ELF-1 (cell line): ENCODE results near the gene USP49.
A peak's percentile ranks its signal among the peaks of the same experiment; 100 is the strongest.
"Not testable (repeated sequence)": the region's sequence is repeated elsewhere in the genome, so short reads cannot be mapped to it uniquely, and the experiment has no call there.

ENCODE experiments used
- DNase-seq: peaks from one replicate; pipeline ENCODE4 v3.0.0-alpha.2; 2016; ENCODE audit warnings: low read depth, low spot score

USP49 gene

DNA sequence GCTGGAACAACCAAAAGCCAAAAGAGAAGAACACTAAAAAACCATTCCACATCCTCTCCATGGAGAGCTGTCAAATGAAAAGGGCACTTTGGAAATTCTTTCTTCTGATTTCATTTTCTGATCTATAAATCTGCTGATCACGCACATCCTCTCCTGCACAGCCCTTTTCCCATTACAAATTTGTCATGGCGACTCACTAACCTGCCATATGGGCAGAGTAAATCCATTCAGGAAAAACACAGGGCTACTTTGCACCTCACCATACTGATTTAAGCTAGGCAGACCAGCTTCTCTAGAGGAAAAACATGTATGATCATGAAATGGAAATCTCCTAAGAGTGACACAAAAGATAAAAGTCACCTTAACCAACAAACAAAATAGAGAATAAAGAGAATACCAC is 81.7 kb downstream of the USP49 start:
- DNase-seq, result no peak

DNA sequence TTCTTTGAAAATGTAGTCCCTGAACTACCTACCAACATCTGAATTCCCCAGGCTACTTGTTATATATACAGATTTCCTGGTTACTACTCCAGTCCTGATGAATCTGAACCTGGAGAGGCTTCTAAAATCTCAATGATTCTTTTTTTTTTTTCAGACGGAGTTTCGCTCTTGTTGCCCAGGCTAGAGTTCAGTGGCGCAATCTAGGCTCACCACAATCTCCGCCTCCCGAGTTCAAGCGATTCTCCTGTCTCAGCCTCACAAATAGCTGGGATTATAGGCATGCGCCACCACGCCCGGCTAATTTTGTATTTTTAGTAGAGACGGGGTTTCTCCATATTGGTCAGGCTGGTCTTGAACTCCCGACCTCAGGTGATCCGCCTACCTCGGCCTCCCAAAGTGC is 83.2 kb downstream of the USP49 start:
- not testable (repeated sequence) for DNase-seq

DNA sequence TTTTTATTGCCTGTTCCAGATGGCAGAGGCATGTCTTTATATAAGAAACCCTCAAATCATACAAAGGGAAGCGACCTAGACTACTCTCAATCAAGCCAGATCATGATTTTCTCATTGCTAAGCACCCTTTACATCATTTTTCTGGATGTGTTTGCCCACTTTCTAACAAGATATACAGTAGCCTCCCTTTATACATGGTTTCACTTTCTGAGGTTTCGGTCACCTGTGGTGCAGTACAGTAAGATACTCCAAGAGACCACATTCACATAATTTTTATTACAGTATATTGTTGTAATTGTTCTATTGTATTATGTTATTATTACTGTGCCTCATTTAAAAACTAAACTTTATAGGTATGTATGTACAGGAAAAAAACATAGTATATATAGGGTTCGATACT is 84.1 kb downstream of the USP49 start:
- no peak for DNase-seq

DNA sequence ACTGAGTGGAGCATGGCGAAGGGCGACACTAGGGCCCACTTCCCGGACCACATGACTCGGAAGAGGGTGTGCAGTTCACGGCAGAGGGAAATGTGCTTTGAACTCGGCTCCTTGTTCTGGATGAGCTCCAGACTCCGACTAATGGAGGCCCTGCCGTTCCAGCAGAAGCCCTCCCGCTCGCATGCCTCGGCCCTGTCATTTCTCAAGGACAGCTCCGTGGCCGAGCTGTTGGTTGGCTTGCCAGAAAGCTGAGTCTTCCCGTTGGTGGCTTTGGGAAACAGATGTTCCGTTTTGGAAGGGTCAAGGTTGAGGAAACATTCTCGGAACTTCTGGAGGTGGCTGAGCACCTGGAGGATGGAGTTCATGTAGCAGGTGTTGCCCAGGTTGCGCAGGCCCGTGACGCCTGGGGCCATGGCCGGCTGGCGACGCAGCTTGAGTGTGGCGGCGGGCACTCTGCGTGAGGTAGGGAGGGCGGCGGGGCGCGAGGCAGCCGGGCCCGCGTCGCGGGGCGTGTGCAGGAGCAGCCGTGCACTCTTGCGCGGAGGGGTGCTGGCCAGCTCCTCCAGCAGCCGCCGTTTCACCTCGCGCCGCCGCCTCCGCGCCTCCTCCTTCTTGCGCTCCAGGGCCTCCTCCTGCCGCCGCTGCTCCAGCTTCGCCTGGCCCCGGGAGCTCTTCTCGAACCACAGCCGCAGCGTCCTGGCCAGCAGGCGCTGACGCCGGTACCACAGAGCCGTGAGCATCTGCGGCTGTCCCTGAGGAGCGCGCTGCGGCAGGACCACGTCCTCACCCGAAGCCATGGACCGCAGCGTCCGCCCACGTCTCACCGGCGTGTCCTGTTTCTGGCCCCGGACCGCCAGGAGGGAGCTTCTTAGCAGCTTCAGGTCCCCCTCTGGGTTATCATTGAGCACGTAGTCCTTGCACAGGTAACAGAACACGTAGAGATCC is 89.1 kb downstream of the USP49 start:
- DNase-seq, result peak; percentile 63

DNA sequence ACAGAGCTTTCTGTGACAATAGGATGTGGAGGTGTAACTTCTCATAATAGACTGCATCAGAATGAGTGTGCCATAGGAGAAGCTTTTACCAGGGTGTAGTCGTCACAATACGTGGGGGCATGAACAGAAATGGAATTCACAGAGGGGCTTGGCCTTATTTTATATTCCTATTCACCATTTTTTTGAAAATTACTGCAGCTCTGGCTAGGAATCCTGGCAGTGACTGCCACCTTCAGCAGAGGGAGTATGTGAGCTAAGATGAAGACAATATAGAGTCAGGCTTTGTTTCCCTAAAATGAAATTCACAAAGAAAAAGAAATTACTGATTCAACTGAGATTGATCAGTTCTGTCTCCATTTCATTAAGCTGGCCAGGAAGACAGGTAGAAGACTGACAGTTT is 93.8 kb downstream of the USP49 start:
- no peak for DNase-seq

DNA sequence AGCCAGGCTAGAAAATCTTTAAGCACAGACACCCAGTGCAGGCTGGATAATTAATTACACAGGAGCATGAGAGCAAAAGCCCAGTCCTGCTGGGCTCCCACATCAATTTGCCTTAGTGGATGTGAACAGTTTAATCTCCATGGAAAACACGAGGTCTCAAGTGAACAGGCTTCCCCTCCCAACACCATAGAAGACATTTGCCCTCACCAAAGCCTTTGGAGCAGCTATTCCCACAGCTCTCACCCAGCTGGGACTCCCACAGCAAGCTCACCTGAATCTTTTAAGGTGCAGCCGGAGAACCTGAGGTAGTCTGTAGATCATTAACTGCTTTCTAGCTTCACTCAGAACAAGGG is 95.6 kb downstream of the USP49 start:
- no peak for DNase-seq

DNA sequence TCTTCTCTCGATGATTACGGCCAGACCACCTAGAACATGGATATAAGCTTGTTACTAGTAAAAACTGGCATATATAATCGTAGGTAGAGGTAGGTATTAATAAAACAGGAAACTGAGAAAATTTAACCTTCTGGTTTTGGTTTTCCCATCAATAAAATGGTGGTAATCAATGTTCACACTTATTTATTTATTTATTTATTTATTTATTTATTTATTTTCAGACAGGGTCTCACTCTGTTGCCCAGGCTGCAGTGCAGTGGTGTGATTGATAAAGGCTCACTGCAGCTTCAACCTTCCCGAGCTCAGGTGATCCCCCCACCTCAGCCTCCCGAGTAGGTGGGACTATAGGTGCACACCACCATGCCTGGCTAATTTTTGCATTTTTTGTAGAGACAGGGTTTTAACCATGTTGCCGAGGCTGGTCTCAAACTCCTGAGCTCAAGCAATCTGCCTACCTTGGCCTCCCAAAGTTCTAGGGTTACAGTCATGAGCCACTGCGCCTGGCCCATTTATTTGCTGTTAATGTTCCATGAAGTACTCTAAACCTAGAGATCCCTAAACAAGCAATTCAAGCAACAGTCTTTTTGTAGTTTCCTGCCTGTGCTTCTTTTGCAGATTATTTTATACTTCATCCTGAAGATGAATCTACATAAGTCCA is 96.1 kb downstream of the USP49 start:
- DNase-seq, result no peak

DNA sequence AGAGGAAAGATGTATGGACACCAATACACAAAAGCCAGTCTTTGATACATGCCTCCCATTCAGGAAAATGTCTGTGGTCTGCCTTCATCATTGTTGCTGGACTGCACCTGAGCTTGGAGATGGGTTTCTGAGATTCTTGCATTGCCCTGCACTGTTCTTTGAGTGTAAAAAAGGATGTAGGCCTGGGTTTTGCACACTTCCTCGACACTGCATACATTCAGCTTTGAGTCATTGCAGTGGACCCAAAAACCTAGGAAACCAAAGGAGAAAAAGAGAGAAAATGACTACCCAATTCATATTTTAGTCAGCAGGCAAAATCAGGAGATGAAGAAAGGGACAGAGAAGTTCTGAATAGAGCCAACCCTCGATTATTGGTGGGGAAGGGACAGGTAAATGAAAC is 98.7 kb downstream of the USP49 start:
- no peak for DNase-seq

DNA sequence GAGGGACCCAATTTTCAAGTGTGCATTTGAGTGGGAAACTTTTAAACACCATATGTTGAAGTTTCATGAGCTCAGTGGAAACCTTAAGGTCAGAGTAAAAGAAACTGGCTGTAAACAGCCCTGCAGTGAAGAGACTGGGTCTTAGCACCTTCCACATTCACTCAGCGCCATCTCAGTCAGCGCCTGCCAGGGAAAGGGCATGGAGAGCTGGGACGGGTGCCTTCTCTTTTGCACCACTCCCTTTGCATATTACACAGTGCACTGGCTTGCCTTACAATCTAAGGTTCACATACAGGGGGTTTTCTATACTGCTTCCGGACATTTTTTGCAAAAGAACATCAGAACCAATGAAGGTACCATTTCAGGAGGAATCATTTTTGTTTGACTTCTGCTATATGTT is 103.2 kb downstream of the USP49 start:
- DNase-seq, result no peak

DNA sequence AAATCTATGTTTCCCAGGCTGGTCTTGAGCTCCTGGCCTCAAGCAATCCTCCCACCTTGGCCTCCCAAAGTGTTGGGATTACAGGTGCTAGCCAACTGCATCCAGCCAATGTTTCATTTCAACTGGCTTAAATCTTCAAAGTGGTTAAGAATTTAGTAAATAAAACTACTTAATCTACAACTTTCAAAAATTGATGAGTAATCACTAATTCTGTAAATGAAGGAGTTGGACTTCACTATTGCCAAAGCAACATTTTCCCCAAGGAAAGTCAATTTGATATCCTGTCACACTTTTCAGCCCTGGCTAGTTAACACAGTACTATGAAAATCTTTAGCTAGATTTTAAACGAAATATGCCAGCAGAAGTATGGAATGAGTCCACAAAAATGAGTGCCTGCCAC is 103.9 kb downstream of the USP49 start:
- no peak for DNase-seq

DNA sequence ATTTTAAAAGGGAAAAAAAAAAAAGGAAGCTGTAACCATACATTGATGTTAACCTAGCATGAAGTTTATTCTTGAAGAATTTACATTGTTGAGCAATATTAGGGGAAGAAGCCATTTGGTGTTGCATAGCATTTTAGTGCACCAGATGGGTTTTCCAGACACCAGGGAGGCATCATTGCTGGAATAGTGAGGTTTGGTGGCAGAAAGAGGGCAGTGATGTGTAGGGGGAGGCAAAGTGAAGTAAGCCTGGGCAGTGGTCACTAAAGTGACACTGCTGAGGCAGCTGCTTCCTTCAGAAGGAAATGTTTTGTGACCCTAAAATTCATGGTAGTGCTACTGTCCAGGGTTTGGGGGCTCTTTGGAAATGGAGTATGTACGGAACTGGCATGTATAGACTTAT is 105.1 kb downstream of the USP49 start:
- DNase-seq, result no peak

DNA sequence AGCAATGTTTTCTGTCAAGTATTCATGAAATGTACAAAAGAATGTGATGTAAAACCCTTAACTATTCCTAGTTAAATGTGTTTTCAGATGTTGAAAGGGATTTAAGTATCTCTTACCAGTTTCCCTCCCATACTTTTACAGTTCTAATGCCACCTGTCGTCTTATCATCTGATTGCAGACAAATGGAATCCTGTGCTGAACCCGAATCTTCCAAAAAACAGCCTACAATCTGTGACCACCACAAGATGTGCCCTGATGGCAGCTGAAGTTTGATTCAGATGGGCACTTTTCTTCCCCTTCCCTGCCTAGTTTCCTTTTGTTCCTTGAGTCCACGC is 105.8 kb downstream of the USP49 start:
- DNase-seq, result no peak

DNA sequence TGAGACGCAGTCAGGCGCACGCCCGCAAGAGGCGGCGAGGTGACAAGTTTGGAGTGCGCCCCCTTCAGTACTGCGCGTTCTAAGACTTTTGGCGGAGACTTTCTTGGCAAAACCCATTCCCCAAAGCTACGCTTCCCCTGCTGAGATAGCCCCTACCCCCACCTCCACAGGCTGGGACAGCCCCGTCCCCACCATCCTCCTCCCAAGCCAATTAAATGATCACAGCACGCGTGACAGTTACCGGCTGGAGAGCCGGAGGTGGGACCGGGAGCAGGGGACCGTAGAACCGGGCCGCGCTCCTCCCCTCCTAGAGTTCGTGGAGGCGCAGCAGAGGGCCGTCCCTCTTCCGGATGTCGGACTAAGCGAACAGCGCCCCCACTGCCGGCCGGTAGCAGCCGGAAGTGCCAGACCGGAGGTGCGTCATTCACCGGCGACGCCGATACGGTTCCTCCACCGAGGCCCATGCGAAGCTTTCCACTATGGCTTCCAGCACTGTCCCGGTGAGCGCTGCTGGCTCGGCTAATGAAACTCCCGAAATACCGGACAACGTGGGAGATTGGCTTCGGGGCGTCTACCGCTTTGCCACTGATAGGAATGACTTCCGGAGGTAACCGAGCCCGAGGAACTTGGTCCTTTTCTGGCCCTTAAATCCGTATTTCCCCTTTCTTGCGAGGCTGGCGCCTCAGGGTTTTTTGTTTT is 107.8 kb downstream of the USP49 start, which contains the start of gene TOMM6:
TSS of gene TOMM6 (plus strand) at position 476 of the 699 bp plus-strand sequence. CDS start at position 480, 4 bp downstream.
- DNase-seq, result peak; percentile 98

DNA sequence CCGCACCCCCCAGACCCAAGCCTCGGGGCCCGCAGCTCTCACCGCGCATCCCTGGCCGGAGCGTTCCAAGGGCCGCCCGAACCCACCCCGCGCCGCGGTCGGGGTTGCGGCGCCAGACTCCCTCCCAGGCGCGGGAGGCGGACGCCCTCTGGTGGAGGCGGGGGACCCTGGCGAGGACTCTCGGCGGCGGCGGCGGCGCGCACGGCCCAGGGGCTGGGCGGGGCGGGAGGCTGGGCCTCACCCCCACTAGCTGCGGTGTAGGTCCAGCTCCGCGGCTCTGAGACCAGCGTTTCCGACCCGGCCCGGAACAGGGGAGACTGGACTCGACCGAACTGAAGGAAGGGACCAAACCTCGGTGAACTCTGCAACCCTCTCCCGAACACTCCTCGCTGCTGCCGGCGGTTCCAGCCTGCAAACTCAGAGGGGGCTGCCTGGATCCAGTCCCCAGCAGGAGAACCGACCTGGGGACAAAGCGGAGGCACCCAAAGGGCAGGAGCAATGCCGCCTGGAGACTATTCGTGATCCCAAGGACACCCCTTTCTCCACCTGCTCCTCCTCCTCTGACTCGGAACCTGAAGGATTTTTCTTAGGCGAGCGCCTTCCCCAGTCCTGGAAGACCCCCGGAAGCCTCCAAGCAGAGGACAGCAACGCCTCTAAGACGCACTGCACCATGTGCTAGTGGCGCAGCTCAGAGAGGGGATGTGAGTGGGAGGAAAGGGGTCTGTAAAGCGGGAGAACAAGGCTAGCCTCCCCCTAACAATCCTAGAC is 108.5 kb downstream of the USP49 start:
- peak; percentile 83 for DNase-seq

DNA sequence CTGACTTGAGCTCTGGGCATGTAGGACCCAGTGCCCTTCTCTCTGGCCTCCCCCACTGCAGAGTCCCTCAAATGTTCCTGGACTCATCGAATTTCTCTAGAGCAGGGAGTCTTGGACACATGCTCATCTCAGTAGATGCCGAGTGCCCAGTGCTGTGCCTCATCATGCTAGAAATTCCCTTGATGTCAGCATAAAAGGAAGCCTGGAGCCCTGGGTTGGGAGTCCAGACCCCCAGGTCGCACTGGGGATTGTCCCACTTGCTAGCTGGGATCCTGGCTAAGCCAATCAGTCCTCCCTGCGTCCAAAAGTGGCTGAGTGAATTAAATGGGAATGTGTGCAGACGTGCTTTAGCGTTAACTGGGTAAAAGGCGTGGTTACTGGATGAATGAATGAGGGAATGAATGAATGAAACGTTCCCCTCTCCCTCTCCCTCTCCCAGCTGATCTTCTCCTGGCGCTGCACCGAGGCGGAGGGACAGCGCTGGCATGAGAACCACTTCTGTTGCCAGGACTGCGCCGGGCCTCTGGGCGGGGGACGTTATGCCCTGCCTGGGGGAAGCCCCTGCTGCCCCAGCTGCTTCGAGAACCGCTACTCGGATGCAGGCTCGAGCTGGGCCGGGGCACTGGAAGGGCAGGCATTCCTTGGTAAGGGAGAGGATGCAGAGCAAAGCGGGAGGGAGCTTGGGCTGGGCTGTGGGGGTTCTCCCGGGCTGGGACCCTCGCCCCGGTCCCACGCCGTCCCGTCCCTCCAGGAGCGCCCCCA is 109.3 kb downstream of the USP49 start:
- no peak for DNase-seq

DNA sequence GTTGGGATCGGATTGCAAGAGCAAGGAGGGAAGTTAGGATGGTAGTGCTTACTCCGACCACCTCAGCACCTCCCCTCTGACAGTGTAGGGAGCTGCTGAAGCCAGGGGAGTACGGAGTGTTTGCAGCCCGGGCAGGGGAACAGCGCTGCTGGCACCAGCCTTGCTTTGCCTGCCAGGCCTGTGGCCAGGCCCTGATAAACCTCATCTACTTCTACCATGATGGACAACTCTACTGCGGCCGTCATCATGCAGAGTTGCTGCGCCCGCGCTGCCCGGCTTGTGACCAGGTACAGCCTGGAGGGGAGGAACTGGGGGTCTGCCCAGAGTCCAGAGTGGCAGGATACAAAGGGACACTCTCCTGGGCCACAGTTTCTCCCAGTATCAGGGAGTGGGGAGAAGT is 109.9 kb downstream of the USP49 start:
- no peak for DNase-seq

DNA sequence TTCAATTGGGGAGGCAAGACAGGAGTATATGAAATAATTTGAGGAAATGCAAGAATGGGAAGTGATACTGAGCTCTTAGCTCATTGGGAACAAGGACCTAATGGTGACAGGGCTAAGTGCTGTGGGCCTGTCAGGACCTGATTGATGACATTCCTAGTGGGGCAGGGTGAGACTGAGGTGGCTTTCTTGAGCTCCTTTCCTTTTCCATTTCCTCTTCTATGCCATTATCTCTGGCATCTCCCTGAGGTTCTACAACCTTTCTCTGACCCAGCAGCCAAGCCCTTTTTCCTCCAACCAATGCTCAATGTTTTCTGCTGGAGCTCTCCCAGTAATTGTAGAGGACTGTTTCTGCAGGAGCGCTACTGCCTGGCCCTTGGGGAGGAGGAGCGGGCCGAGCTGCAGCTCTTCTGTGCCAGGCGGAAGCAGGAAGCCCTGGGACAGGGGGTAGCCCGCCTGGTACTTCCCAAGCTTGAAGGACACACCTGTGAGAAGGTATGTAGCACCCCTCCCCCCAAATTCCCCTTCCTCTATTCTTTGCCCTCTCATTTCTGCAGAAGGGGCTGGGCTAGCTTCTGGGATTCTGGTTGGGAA is 110.5 kb downstream of the USP49 start:
- peak; percentile 71 for DNase-seq

DNA sequence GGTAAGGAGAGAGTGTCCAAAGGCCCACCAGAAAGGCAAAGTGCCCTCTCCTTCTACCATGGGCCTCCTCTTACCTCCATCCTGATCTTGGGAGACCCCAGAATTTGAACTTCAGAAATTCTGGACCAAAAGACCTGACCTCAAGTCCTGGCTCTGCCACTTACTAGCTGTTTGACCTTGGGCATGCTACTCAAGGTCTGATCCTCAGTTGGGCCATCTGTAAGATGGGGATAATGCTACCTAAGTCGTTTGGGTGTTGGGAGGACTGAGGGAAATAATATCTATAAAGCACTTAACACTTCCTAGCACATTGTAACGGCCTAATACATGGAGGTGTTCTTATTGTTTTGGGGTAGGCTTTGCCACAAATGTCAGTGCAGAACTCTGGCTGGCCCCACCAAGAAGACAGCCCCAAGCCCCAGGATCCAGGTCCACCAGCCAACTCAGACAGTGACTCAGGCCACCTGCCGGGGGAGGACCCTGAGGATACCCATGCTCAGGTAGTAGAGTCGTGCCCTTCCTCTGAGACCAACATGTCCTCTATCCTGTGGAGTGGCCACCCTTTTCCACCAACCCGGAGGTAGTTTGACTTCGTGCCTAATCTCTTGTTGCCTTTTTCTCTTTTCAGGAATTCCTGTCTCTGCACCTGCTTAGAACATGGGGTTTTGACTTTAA is 111.9 kb downstream of the USP49 start:
- DNase-seq, result no peak

DNA sequence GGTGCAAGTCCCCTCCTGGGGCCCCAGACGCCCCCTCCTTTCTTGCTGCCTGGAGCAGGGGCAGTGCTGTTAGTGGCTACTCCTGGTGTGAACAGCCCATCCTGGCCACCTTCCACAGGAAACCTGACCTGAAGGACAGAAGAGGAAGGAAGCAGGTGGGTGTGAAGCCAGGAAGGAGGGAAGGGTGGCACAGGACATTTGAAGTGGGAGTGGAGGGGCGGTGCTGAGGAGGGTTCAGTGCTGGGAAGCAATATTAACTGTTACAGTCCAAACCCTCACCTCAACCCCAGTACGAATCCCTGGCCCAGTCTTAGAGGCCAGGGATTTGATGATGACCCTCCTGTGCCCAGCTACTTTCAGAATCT is 113.8 kb downstream of the USP49 start:
- DNase-seq, result no peak
